Activated T-helper 9 cell treated with anti-CD3 and anti-CD28 coated beads, Interleukin-2, amount 50 U/mL, for 16 hours (primary cell): ENCODE results near the gene APBB1.
A peak's percentile ranks its signal among the peaks of the same experiment; 100 is the strongest.

Source experiments
- DNase-seq: peaks from one replicate; pipeline ENCODE4 v3.0.0-alpha.2; 2020; ENCODE audit warnings: low read depth

The APBB1 gene

GRCh38 chr11:6419009-6419631 lies at the start of gene APBB1:
TSS of gene APBB1 (minus strand) at chr11:6419094. CDS start at chr11:6411347, 7,747 bp downstream.
- DNase-seq: peak; percentile 64

- no peak for DNase-seq
Measured at GRCh38 chr11:6459099-6459450, 40.2 kb upstream of the APBB1 start.

DNA sequence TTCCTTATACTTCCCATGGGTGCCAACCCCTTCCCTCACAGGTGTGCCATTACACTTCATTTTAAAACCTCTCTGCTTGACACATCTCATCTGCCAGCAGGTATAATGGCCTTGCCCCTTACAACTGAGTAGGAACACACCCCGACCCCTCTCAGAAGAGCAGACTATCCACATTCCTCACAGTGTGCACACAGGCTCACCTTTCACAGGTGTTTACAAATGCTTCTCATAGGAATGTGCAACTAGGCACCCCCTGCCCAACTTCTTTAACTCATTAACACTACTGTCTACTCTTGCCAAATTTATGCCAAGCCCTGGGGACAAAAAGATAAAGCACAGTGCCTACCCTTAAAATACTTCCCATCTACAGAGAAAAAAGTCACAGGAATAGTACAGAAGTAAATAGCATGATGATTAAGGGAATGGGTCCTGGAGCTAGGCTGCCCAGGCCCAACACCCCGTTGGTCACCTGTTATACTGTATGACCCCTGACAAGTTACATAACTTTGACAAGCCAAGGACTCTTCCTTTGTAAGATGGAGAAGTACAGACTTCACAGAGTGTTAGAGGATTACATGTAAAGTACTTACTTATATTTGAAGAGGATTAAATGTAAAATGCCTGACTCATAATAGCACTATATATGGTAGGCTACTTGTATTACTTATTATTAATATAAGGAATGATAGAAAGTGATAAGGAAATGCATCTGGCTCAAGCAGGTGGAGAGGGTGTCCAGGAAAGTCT lies 39.6 kb upstream of the APBB1 start:
- DNase-seq: no peak

- no peak for DNase-seq
Measured at GRCh38 chr11:6457581-6458320, 38.9 kb upstream of the APBB1 start.

DNA sequence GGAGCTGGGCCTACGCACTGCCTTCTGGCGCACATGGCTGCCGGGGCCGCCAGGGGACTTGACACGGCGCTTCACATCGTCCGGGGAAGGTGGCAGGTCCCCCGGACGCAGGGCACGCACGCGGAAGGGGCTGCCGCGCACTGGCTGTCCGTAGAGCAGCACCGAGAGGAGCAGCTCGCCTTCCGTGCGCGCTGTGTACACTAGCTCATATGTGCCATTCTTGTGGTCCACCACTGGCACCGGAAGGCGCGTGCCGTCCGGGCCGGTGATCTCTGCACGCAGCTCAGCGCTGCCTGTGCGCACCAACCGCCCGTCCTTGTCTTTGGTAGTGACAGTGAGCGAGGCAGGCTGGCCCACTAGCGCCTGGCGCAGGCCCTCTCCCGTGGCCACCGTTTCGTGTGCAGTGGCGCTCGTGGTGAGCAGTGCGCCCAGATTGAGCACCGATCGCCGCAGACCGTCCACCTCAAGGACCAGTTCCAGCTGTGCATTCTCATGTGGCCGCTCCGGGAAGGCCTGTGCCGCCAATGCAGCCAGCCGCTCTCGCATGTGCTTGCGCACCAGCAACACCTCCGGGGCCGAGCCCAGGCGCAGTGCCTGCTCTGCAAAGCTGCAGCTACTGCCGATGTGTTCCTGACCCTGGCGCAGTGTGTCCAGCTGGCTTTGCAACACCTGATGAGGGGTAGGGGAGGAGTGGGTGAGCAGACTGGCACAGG lies 37.6 kb upstream of the APBB1 start:
- no peak for DNase-seq

DNA sequence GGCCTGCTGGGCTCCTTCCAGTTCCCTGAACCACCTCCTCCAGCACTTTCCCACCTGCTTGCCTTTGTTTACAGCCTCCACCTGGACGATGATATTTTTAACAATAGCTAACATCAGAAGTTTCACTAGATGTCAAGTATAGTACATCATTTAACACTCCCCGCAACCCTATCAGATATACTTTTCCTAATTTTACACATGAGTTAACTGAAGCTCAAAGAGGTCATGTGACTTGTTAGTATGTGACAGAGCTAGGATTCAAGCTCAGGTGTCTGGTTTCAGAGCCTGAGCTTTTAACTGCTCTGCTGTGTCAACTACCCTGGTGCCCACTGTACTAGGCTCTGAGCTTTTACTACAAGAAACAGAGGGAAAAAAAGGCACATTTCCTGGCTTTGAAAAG lies 36.2 kb upstream of the APBB1 start:
- DNase-seq: no peak

GRCh38 chr11:6453152-6453551 lies 34.3 kb upstream of the APBB1 start:
- DNase-seq: no peak

- DNase-seq: no peak
Measured at GRCh38 chr11:6452219-6452618, 33.3 kb upstream of the APBB1 start.

DNA sequence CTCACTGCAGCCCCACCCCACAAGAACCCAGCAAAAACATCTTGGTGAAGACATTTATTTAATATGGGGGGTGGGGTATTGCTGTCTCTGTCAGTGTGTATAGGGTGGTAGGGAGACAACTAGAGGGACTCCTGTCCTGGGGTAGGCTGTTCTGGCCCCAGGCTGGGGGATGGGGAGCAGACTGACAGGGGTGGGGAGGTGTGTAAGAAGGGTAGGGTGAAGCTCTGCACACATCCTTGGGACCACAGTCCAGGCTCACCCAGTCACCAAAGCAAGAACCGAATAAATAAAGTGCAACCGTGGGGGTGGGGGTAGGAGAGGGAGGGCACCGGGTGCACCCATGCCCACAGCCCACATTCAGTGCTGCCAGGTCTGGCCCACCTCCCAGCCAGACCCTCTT lies 29.7 kb upstream of the APBB1 start:
- no peak for DNase-seq

GRCh38 chr11:6443269-6444003 lies 24.5 kb upstream of the APBB1 start:
- peak; percentile 28 for DNase-seq

GRCh38 chr11:6442441-6442840 lies 23.5 kb upstream of the APBB1 start:
- DNase-seq: no peak

DNA sequence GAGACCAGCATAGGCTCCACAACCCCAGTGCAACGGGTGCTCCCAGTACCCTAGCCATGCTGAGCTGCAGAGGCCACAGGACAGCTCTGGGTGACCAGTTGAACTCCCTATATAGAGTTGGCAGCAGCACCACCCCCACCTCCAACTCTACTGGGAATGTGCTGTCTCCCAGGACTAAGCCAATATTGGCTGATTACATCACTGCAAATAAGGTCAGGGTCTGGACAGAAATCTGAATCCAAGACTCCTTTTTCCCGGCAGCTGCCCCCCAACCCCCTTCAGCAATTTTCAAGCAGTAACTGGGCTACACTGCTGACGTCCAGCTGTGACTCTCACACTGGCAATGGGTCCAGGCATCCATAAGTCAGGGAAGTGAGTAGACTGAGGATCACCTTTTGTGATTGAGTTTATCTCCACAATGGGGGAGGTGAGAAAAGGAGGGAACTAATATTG lies 22.0 kb upstream of the APBB1 start, which contains the start of gene HPX:
HPX (minus strand) TSS at position 82 of the 453 bp plus-strand sequence; CDS start at position 58, 24 bp downstream.
- no peak for DNase-seq

DNA sequence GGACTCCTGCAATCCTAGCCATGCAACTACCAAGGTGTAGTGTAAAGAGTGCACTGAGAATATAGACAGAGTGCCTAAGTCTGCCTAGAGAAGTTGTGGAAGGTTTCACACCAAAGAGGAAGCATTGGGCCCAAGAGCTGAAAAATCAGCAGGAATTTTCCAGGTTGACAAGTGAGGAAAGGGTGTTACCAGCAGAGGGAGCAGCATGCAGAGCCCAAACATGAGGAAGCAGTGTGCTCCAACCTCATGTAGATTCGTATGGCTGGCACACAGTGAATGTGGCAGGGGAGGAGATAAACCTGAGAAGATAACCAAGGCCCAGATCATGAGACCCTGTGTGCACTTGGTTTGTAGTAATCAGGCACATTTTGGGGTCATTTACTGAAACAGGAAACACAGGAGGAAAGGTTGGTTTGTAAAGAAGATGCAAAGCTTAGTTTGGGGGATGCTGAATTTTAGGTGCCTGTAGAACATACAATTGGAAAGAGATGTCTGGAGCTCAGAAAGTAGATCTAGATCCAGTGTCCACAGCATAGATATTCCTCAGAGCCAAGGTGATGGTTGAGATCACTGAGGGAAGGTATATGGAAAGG lies 20.2 kb upstream of the APBB1 start:
- peak; percentile 12 for DNase-seq

DNA sequence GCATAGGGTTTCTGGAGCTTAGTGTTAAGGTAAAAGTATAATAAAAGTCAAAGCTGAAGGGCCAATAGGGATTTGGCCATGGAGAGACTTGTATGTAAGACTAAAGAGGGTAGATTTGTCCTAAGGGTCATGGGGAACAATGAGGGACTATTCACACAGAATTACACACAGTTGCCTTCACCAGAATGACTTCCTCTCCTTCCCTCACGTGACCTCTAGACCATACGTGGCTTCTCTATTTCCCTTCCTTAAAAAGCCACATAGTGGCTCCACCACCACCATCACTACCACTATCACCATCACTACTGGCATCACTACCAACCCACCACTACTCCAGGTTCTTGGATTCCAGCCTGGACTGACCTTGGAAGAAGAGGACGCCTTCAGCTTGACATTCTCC lies 19.1 kb upstream of the APBB1 start:
- no peak for DNase-seq

GRCh38 chr11:6437423-6437822 lies 18.5 kb upstream of the APBB1 start:
- no peak for DNase-seq

- DNase-seq: no peak
Measured at GRCh38 chr11:6433998-6434660, 15.2 kb upstream of the APBB1 start.

- DNase-seq: no peak
Measured at GRCh38 chr11:6431861-6432260, 13.0 kb upstream of the APBB1 start.

DNA sequence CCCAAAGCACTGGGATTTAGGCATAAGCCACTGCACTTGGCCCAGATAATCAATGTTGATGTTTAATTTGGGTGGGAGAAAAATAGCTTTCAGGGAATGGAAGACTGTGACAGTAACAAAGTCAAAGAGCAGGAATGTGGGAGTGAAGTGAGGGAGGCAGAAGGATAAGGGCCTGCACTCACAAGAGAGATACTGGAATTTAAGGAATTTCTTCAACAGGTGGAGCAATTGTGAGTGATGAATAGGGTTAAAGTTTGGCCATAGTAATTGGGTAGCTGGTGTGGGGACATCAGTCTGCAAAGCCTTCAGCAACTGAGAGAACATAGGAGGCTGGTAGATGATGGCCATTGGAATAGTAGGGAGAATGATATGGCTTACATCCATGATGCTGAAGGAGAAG lies 8.6 kb upstream of the APBB1 start:
- DNase-seq: no peak

GRCh38 chr11:6420677-6421076 lies 1.8 kb upstream of the APBB1 start:
- DNase-seq: no peak

DNA sequence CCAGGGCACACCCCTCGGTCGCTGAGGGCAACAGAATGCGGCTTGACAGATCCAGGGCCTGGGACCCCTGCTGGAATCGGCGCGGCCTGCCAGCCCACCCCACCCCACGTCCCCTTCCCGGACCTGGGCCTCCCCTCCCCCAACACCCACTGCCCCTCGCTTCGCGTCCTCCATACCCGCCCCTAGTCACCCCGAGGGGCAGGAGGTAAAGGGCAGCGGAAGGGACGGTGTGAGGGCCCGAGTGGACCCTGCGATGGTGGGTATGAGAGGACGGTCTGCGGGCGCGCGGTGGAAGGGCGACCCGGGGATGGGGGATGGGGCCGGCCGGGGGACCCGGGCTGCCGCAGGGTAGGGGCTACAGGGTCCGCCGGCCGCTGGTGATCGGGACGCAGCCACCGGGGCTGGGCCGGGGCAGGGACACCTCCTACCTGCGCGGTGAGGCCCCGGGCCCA lies 311 bp downstream of the APBB1 start:
- no peak for DNase-seq
